Testis (tissue), 2 donors: Measurements from ENCODE around the gene ATXN3.

Experiments
- CTCF ChIP-seq, 3 experiments: fragments of 450-650 bp in 2 of 3; fragments of 200-600 bp in 1 of 3; sonication (generic) in 1 of 3; IDR thresholded peaks; one replicate each; pipeline ENCODE4 v1.5.1; 2016 to 2019; ENCODE audit warnings: antibody characterized with exemption in 3 of 3, mild to moderate bottlenecking in 2 of 3, moderate library complexity in 1 of 3
- POLR2A ChIP-seq: fragments of 450-650 bp; IDR thresholded peaks from one replicate; pipeline ENCODE4 v1.6.1; 2017; ENCODE audit warnings: antibody characterized with exemption, mild to moderate bottlenecking, moderate library complexity

GRCh38 chr14:92033433-92033832 is 72.9 kb downstream of the ATXN3 start:
- TF ChIP-seq POLR2A (no peak), CTCF (IDR thresholded peaks at IDR 0.05) (no peak)
